ENCODE data around the gene XIST.

GRCh38 chrX:73830489-73831414 lies 21.8 kb downstream of the XIST start:
- TF ChIP-seq CTCF (conservative IDR thresholded peaks at IDR 0.05 in 1 of 2, IDR thresholded peaks at IDR 0.05 in 1 of 2; ENCODE audit: low read depth in 1 of 2, low read length in 2 of 2) (no peak), EZH2 (IDR thresholded peaks at IDR 0.05; ENCODE audit: low read length, missing control alignments) (no peak)
